ENCODE results near the gene MTHFD1.

- no peak for TF ChIP-seq CTCF (IDR thresholded peaks at IDR 0.05)
- TF ChIP-seq POLR2A (IDR thresholded peaks at IDR 0.05): no peak
Observed at GRCh38 chr14:64363265-64363846, 24.8 kb upstream of the MTHFD1 start.

Measured in gastroesophageal sphincter (tissue), 3 donors.